B cell (primary cell): ENCODE measurements around the gene ZSWIM3. TPM values are rescaled to one million over a fixed set of nuclear protein-coding genes. Genes with fewer than 3 reads are reported as not detected.

Experiments used
- ATAC-seq: fragments of 200-7000 bp; cut with Tn5 transposase; one replicate; pipeline ENCODE4 v1.10.0; 2021; ENCODE audit warnings: low read depth, mild to moderate bottlenecking, moderate number of reproducible peaks, moderate library complexity
- CTCF ChIA-PET: fragments of 350-600 bp; sonication (Branson Sonifier 250); formaldehyde crosslinking; loops from one replicate; lab custom pipeline; 2021; ENCODE audit warnings: antibody characterized with exemption, inconsistent platforms; lab: Charles Lee
- POLR2A ChIA-PET: fragments of 350-600 bp; sonication (Branson Sonifier 250); formaldehyde crosslinking; loops from one replicate; lab custom pipeline; 2021; ENCODE audit warnings: antibody characterized with exemption; lab: Charles Lee
- DNase-seq: peaks from one replicate; pipeline ENCODE4 v3.0.0; 2013
- H2AFZ ChIP-seq: 2 replicates; pipeline ENCODE4 v1.6.1; 2012; ENCODE audit warnings: mild to moderate bottlenecking, low read depth, low read length; ENCODE audit not compliant: insufficient read depth, poor library complexity, severe bottlenecking
- H3K27ac ChIP-seq, 2 donors: 1 replicate in 1 of 2; 2 replicates in 1 of 2; pipeline ENCODE4 v1.5.1; 2012 to 2013; ENCODE audit warnings: low read length in 2 of 2, mild to moderate bottlenecking in 2 of 2, moderate library complexity in 1 of 2
- H3K27me3 ChIP-seq, 4 experiments: fragments of 200-600 bp in 1 of 4; sonication (generic) in 1 of 4; replicated peaks in 1 of 4; 1 replicate in 2 of 4; 2 replicates in 2 of 4; pipeline versions ENCODE4 v1.6.1 to v1.7.0; 2013 to 2016; ENCODE audit warnings: low read length in 3 of 4, mild to moderate bottlenecking in 2 of 4, mixed read lengths in 1 of 4, moderate library complexity in 1 of 4; ENCODE audit not compliant: insufficient read depth in 4 of 4, control insufficient read depth in 3 of 4; ENCODE audit errors: control extremely low read depth in 1 of 4
- H3K36me3 ChIP-seq, 2 experiments: replicated peaks in 1 of 2; 1 replicate in 1 of 2; 2 replicates in 1 of 2; pipeline versions ENCODE4 v1.6.1 to v1.7.1; 2013; ENCODE audit warnings: low read length in 1 of 2; ENCODE audit not compliant: insufficient read depth in 2 of 2, control insufficient read depth in 1 of 2; ENCODE audit errors: control extremely low read depth in 1 of 2, extremely low read depth in 1 of 2
- H3K4me1 ChIP-seq, 2 donors: fragments of 200-600 bp in 1 of 2; sonication (generic) in 1 of 2; 1 replicate in 1 of 2; 2 replicates in 1 of 2; pipeline versions ENCODE4 v1.5.1 to v1.6.1; 2013 to 2017; ENCODE audit warnings: low read length in 2 of 2; ENCODE audit not compliant: control insufficient read depth in 2 of 2, insufficient read depth in 2 of 2
- H3K4me2 ChIP-seq: replicated peaks from 2 replicates; pipeline ENCODE3; 2012; ENCODE audit warnings: mild to moderate bottlenecking, low read depth, low read length; ENCODE audit not compliant: poor library complexity, severe bottlenecking
- H3K4me3 ChIP-seq, 5 experiments: fragments of 200-600 bp in 1 of 5; sonication (generic) in 1 of 5; 1 replicate in 3 of 5; 2 replicates in 2 of 5; pipeline versions ENCODE4 v1.5.1 to v1.7.0; 2011 to 2016; ENCODE audit warnings: low read length in 4 of 5, mild to moderate bottlenecking in 4 of 5, low read depth in 2 of 5, control low read depth in 1 of 5, moderate library complexity in 1 of 5; ENCODE audit not compliant: insufficient read depth in 1 of 5; ENCODE audit errors: control extremely low read depth in 1 of 5, extremely low read depth in 1 of 5
- H3K79me2 ChIP-seq: fragments of 200-600 bp; sonication (generic); one replicate; pipeline ENCODE4 v1.6.0; 2016; ENCODE audit warnings: low read length; ENCODE audit not compliant: control insufficient read depth, insufficient read depth
- H3K9ac ChIP-seq: fragments of 200-600 bp; sonication (generic); 2 replicates; pipeline ENCODE4 v1.6.1; 2017; ENCODE audit warnings: mild to moderate bottlenecking, low read length, moderate library complexity
- H3K9me3 ChIP-seq, 3 donors: one replicate each; pipeline versions ENCODE4 v1.6.1 to v1.7.1; 2013; ENCODE audit warnings: low read length in 2 of 3; ENCODE audit not compliant: control insufficient read depth in 2 of 3, insufficient read depth in 1 of 3; ENCODE audit errors: control extremely low read depth in 1 of 3
- H4K20me1 ChIP-seq: 2 replicates; pipeline ENCODE4 v1.6.0; 2012; ENCODE audit warnings: mild to moderate bottlenecking, low read length; ENCODE audit not compliant: insufficient read depth, control insufficient read depth, poor library complexity, severe bottlenecking
- H3K27ac Mint-ChIP-seq: one replicate; pipeline ENCODE4 v1.8.0; 2021; ENCODE audit warnings: mixed read lengths
- H3K27me3 Mint-ChIP-seq: one replicate; pipeline ENCODE4 v1.8.0; 2021; ENCODE audit warnings: mixed read lengths
- H3K4me1 Mint-ChIP-seq: one replicate; pipeline ENCODE4 v1.8.0; 2021; ENCODE audit warnings: mixed read lengths
- H3K4me3 Mint-ChIP-seq: one replicate; pipeline ENCODE4 v1.8.0; 2021; ENCODE audit warnings: mixed read lengths
- H3K9me3 Mint-ChIP-seq: one replicate; pipeline ENCODE4 v1.8.0; 2022; ENCODE audit warnings: mixed read lengths; ENCODE audit not compliant: insufficient read depth
- CTCF ChIP-seq: fragments of 200-600 bp; IDR thresholded peaks from one replicate; pipeline ENCODE4 v1.8.0; 2022; ENCODE audit warnings: antibody characterized with exemption, mild to moderate bottlenecking
- EZH2 ChIP-seq: IDR thresholded peaks from 2 replicates; pipeline ENCODE4 v1.6.1; 2012; ENCODE audit warnings: borderline replicate concordance, low read depth, mild to moderate bottlenecking, moderate library complexity, low read length; ENCODE audit not compliant: insufficient read depth, poor library complexity, severe bottlenecking
- WGBS: methylation state at CpG from one replicate; pipeline ENCODE4 v1.1.5; 2013; ENCODE audit warnings: missing lambda C conversion rate; ENCODE audit not compliant: insufficient coverage; 5-methylcytosine and 5-hydroxymethylcytosine counted together
- intact Hi-C: fragments of 100-400 bp; cut with micrococcal nuclease; formaldehyde crosslinking; loops from one replicate; pipeline ENCODE4 v1.10.0; 2022
- polyA plus RNA-seq: library from polyadenylated mRNA; depleted of rRNA; stranded (reverse); fragments of >200 nt; gene quantifications from 2 replicates; pipeline ENCODE4 v1.2.3, GENCODE V29; 2012
- total RNA-seq, 2 donors: library from RNA; stranded (reverse); fragments of 120-200 nt in 1 of 2; gene quantifications; 1 replicate in 1 of 2; 2 replicates in 1 of 2; pipeline versions ENCODE4 v1.2.3 to v1.2.4, GENCODE V29; 2013 to 2022

The ZSWIM3 gene
- total and polyA plus RNA-seq, 2 donors (not counting 1 experiment from before 2014, with no cell fraction given): 4.0 to 7.1 TPM

- Histone ChIP-seq H3K9ac (no peak overlapping the region), H3K4me3 (no peak overlapping the region), H4K20me1 (no peaks in the 10 kb centered on the region), H3K4me1 (peaks cover 9 to 22% of the 10 kb centered on the region in 2 donors), H3K79me2 (peaks cover 33% of the 10 kb centered on the region), H3K4me2 (no peak overlapping the region), H3K27me3 (no peaks in the 10 kb centered on the region), H2AFZ (no peak overlapping the region), H3K9me3 (no peaks in the 10 kb centered on the region), H3K27ac (no peak overlapping the region), H3K36me3 (peaks cover 0 to 37% of the 10 kb centered on the region in 2 experiments)
- no peaks in the 10 kb centered on the region for H3K27me3 Mint-ChIP-seq
- WGBS: 99% methylated on average over 14 of the region's 19 CpGs
- ChIA-PET CTCF (no interaction called here), POLR2A (no interaction called here)
- peaks cover 37% of the 10 kb centered on the region for H3K4me1 Mint-ChIP-seq
- H3K27ac Mint-ChIP-seq: no peak overlapping the region
- intact Hi-C loops: no loop called here
- DNase-seq: no peak
- TF ChIP-seq EZH2: no peak
- TF ChIP-seq CTCF: no peak
- no peaks in the 10 kb centered on the region for H3K9me3 Mint-ChIP-seq
- no peak for ATAC-seq
- H3K4me3 Mint-ChIP-seq: no peak overlapping the region
Measured at GRCh38 chr20:45886590-45887345, 29.4 kb downstream of the ZSWIM3 start.

DNA sequence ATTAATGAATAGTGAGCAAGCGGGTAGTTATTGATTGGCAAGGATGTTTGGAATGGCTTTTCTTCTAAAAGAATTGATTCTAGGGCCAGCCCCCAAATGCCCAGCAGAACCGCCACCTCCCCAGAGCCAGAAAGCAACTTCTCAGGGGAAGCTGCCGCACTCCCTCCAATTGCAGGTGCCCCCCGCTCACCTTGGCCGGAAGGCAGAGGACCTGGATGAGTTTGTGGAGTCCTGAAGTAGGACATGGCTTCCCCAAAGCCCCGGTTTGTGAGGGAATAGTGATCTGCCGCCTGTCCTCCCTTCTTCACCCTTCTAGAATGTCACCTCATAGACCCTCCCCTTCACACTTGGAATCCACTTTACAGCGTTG lies 29.9 kb downstream of the ZSWIM3 start, which contains the start of gene SPATA25:
Gene SPATA25 (minus strand): TSS at position 277 of the 370 bp plus-strand sequence. CDS start 32 bp downstream, at position 245.
- no peak for ATAC-seq
- Mint-ChIP-seq H3K27ac (no peak within 1 kb of the TSS), H3K27me3 (no peaks in the 10 kb centered on the region), H3K9me3 (no peaks in the 10 kb centered on the region), H3K4me1 (peaks cover 38% of the 10 kb centered on the region), H3K4me3 (no peak within 1 kb of the TSS)
- ChIA-PET POLR2A (no interaction called here), CTCF (no interaction called here)
- Histone ChIP-seq H2AFZ (no peak within 1 kb of the TSS), H3K9ac (no peak within 1 kb of the TSS), H3K4me3 (no peak within 1 kb of the TSS), H3K27me3 (no peaks in the 10 kb centered on the region), H3K9me3 (no peaks in the 10 kb centered on the region), H3K4me2 (no peak within 1 kb of the TSS), H3K4me1 (peaks cover 15 to 22% of the 10 kb centered on the region in 2 donors), H3K36me3 (peaks cover 0 to 37% of the 10 kb centered on the region in 2 experiments), H3K27ac (no peak within 1 kb of the TSS), H4K20me1 (no peaks in the 10 kb centered on the region), H3K79me2 (peaks cover 30% of the 10 kb centered on the region)
- no peak for DNase-seq
- no peak for TF ChIP-seq CTCF
- intact Hi-C loops: no loop called here
- 100% methylated on average over 5 of the region's 8 CpGs for WGBS
